Liver (tissue), 9 donors: Measurements from ENCODE around the gene TRAFD1. TPM values are rescaled to one million over a fixed set of nuclear protein-coding genes. Genes with fewer than 3 reads are reported as not detected.

ENCODE experiments used
- DNase-seq: peaks from one replicate; pipeline ENCODE4 v3.0.0-alpha.2; 2017; ENCODE audit warnings: low spot score
- H3K27ac ChIP-seq, 2 donors: one replicate each; pipeline ENCODE4 v1.7.0; 2013; ENCODE audit warnings: inconsistent platforms in 2 of 2, low read length in 2 of 2, control low read depth in 1 of 2, low read depth in 1 of 2, mild to moderate bottlenecking in 1 of 2
- H3K27me3 ChIP-seq, 4 donors: one replicate each; pipeline versions ENCODE4 v1.6.1 to v1.7.0; 2013; ENCODE audit warnings: low read length in 3 of 4, inconsistent platforms in 1 of 4, mild to moderate bottlenecking in 1 of 4, moderate library complexity in 1 of 4; ENCODE audit not compliant: control insufficient read depth in 4 of 4, insufficient read depth in 4 of 4
- H3K36me3 ChIP-seq, 4 donors: one replicate each; pipeline versions ENCODE4 v1.6.1 to v1.7.0; 2013; ENCODE audit warnings: low read length in 3 of 4, mild to moderate bottlenecking in 3 of 4, low read depth in 1 of 4, moderate library complexity in 1 of 4; ENCODE audit not compliant: control insufficient read depth in 4 of 4, insufficient read depth in 3 of 4
- H3K4me1 ChIP-seq, 4 donors: one replicate each; pipeline versions ENCODE4 v1.6.1 to v1.7.0; 2013; ENCODE audit warnings: low read length in 3 of 4, mild to moderate bottlenecking in 3 of 4, moderate library complexity in 1 of 4; ENCODE audit not compliant: control insufficient read depth in 4 of 4, insufficient read depth in 4 of 4
- H3K4me3 ChIP-seq, 3 donors: one replicate each; pipeline versions ENCODE4 v1.6.1 to v1.7.0; 2013; ENCODE audit warnings: low read length in 3 of 3, control low read depth in 1 of 3, low read depth in 1 of 3, mild to moderate bottlenecking in 1 of 3
- H3K9ac ChIP-seq, 2 donors: one replicate each; pipeline ENCODE4 v1.7.0; 2013; ENCODE audit warnings: low read length in 2 of 2, mild to moderate bottlenecking in 2 of 2, moderate library complexity in 2 of 2, control low read depth in 1 of 2, low read depth in 1 of 2
- H3K9me3 ChIP-seq, 4 donors: one replicate each; pipeline versions ENCODE4 v1.6.1 to v1.7.0; 2013; ENCODE audit warnings: low read length in 3 of 4; ENCODE audit not compliant: control insufficient read depth in 4 of 4
- CTCF ChIP-seq: fragments of 150-350 bp; IDR thresholded peaks from 2 replicates; pipeline ENCODE4 v1.5.1; 2017; ENCODE audit warnings: improper control_type of control experiment, low read depth, low read length; ENCODE audit not compliant: missing input control
- EGR1 ChIP-seq, 2 donors: IDR thresholded peaks; 2 replicates each; pipeline ENCODE4 v1.6.1; 2016 to 2018; ENCODE audit warnings: antibody characterized with exemption in 2 of 2, low read depth in 2 of 2
- FOXA1 ChIP-seq: IDR thresholded peaks from 2 replicates; pipeline ENCODE4 v1.6.1; 2016; ENCODE audit warnings: antibody characterized with exemption
- FOXA2 ChIP-seq: IDR thresholded peaks from 2 replicates; pipeline ENCODE4 v1.6.1; 2016; ENCODE audit warnings: antibody characterized with exemption
- GABPA ChIP-seq, 2 donors: IDR thresholded peaks in 1 of 2; conservative IDR thresholded peaks in 1 of 2; 2 replicates each; pipeline ENCODE4 v1.6.1; 2016; ENCODE audit warnings: antibody characterized with exemption in 2 of 2, mild to moderate bottlenecking in 1 of 2, moderate library complexity in 1 of 2
- HNF4G ChIP-seq: IDR thresholded peaks from 2 replicates; pipeline ENCODE4 v1.6.1; 2016; ENCODE audit warnings: antibody characterized with exemption
- JUND ChIP-seq, 2 donors: IDR thresholded peaks; 2 replicates each; pipeline ENCODE4 v1.6.1; 2016; ENCODE audit warnings: antibody characterized with exemption in 2 of 2
- RAD21 ChIP-seq, 2 donors: IDR thresholded peaks; 2 replicates each; pipeline ENCODE4 v1.6.1; 2016; ENCODE audit warnings: antibody characterized with exemption in 2 of 2, mild to moderate bottlenecking in 2 of 2
- RXRA ChIP-seq, 2 donors: IDR thresholded peaks; 2 replicates each; pipeline ENCODE4 v1.6.1; 2017 to 2018; ENCODE audit warnings: antibody characterized with exemption in 2 of 2, mild to moderate bottlenecking in 1 of 2
- SP1 ChIP-seq: IDR thresholded peaks from 2 replicates; pipeline ENCODE4 v1.6.1; 2018; ENCODE audit warnings: antibody characterized with exemption, mild to moderate bottlenecking
- YY1 ChIP-seq: IDR thresholded peaks from 2 replicates; pipeline ENCODE4 v1.6.1; 2016; ENCODE audit warnings: antibody characterized with exemption, mild to moderate bottlenecking
- ZBTB33 ChIP-seq: IDR thresholded peaks from 2 replicates; pipeline ENCODE4 v1.6.1; 2016; ENCODE audit warnings: antibody characterized with exemption
- WGBS: extraction: QIAGEN DNeasy Blood & Tissue Kit; methylation state at CpG from one replicate; pipeline ENCODE4 v1.1.7; 2013; 5-methylcytosine and 5-hydroxymethylcytosine counted together
- polyA plus RNA-seq, 2 donors: library from polyadenylated mRNA; stranded (reverse) in 1 of 2; unstranded in 1 of 2; fragments of 200-250 nt in 1 of 2; fragments of >200 nt in 1 of 2; fragmentation: Nextera tagmentation in 1 of 2; extraction: Ambion mirVana in 1 of 2; gene quantifications; one replicate each; pipeline versions ENCODE4 v1.2.1 to v1.2.3, GENCODE V29; 2013 to 2015
- total RNA-seq, 2 donors: library from RNA; depleted of rRNA; stranded (reverse); fragments of >200 nt; gene quantifications; one replicate each; pipeline ENCODE4 v1.2.3, GENCODE V29; 2014
- donor health status: healthy.
- donor health status: healthy.
- donor health status: healthy.
- donor health status: healthy.
- donor health status: healthy.

TRAFD1 gene
- total and polyA plus RNA-seq, 4 donors = 7.0 to 19.3 (median 13.2) TPM

- TF ChIP-seq ZBTB33 = no peak
- no peak for TF ChIP-seq EGR1 (IDR thresholded peaks at IDR 0.05; ENCODE audit: low read depth in 2 of 2)
These were observed 44.0 kb downstream of the TRAFD1 start (continued) for GRCh38 chr12:112169161-112169872.

- H3K9me3 ChIP-seq = no peaks in the 10 kb centered on the region
- no peak overlapping the region for H3K9ac ChIP-seq
- no peak for DNase-seq
- H3K36me3 ChIP-seq = peaks cover 6 to 60% (median 17%) of the 10 kb centered on the region in 4 donors
- no peaks in the 10 kb centered on the region for H3K27me3 ChIP-seq
- H3K4me1 ChIP-seq = no peaks in the 10 kb centered on the region
- H3K4me3 ChIP-seq = no peak overlapping the region
- 96% methylated on average over 7 of the region's 7 CpGs for WGBS
- no peak for TF ChIP-seq RAD21 (IDR thresholded peaks at IDR 0.05)
- no peak for TF ChIP-seq SP1
- TF ChIP-seq JUND (IDR thresholded peaks at IDR 0.05) = no peak
- TF ChIP-seq GABPA (IDR thresholded peaks at IDR 0.05 in 1 of 2, conservative IDR thresholded peaks at IDR 0.05 in 1 of 2) = no peak
- TF ChIP-seq HNF4G = no peak
- TF ChIP-seq RXRA (IDR thresholded peaks at IDR 0.05) = no peak
- TF ChIP-seq YY1 = no peak
- TF ChIP-seq FOXA1 = no peak
- TF ChIP-seq FOXA2 = no peak
- no peak for TF ChIP-seq CTCF
- H3K27ac ChIP-seq = no peak overlapping the region
These were observed 44.6 kb downstream of the TRAFD1 start for GRCh38 chr12:112169966-112170365.

GRCh38 chr12:112170376-112170775 lies 45.0 kb downstream of the TRAFD1 start:
- no peak for DNase-seq
- no peak overlapping the region for H3K9ac ChIP-seq
- H3K36me3 ChIP-seq = peaks cover 6 to 64% (median 20%) of the 10 kb centered on the region in 4 donors

More at GRCh38 chr12:112170376-112170775, 45.0 kb downstream of the TRAFD1 start:
- Histone ChIP-seq H3K4me1 (no peaks in the 10 kb centered on the region), H3K4me3 (no peak overlapping the region), H3K9me3 (no peaks in the 10 kb centered on the region), H3K27me3 (no peaks in the 10 kb centered on the region), H3K27ac (no peak overlapping the region)
- WGBS = 84% methylated on average over 8 of the region's 8 CpGs
- peak in 1 of 2 donors; percentile 46 for TF ChIP-seq RAD21 (IDR thresholded peaks at IDR 0.05)
- no peak for TF ChIP-seq JUND (IDR thresholded peaks at IDR 0.05)
